Naive thymus-derived CD8-positive, alpha-beta T cell (primary cell): ENCODE measurements around the gene OR5M11. TPM values are rescaled to one million over a fixed set of nuclear protein-coding genes. Genes with fewer than 3 reads are reported as not detected.
"Not testable (repeated sequence)": the region's sequence is repeated elsewhere in the genome, so short reads cannot be mapped to it uniquely, and the experiment has no call there.

ENCODE experiments used
- ATAC-seq, 2 donors: fragments of 150-1000 bp; cut with Tn5 transposase in 1 of 2; sonication (Bioruptor Pico), chemical (Tn5 transposase) in 1 of 2; 1 replicate in 1 of 2; 2 replicates in 1 of 2; pipeline ENCODE4 v1.10.0; 2021; ENCODE audit warnings: mild to moderate bottlenecking in 2 of 2, moderate library complexity in 2 of 2
- POLR2A ChIA-PET: fragments of 350-600 bp; sonication (Branson Sonifier 250); formaldehyde crosslinking; loops from one replicate; lab custom pipeline; 2021; ENCODE audit warnings: antibody characterized with exemption; lab: Charles Lee
- DNase-seq, 10 donors: peaks; one replicate each; pipeline versions ENCODE4 v3.0.0 to v3.0.0-alpha.2; 2020 to 2022
- H3K27ac Mint-ChIP-seq, 10 donors: one replicate each; pipeline ENCODE4 v1.8.0; 2020 to 2022; ENCODE audit warnings: mild to moderate bottlenecking in 10 of 10, mixed read lengths in 10 of 10, moderate library complexity in 4 of 10, inconsistent platforms in 1 of 10
- H3K27me3 Mint-ChIP-seq, 5 donors: one replicate each; pipeline ENCODE4 v1.8.0; 2021 to 2022; ENCODE audit warnings: mixed read lengths in 5 of 5
- H3K36me3 Mint-ChIP-seq, 3 donors: one replicate each; pipeline ENCODE4 v1.8.0; 2020 to 2022; ENCODE audit warnings: mixed read lengths in 3 of 3, mild to moderate bottlenecking in 2 of 3, inconsistent platforms in 1 of 3
- H3K4me1 Mint-ChIP-seq, 4 donors: one replicate each; pipeline ENCODE4 v1.8.0; 2021 to 2022; ENCODE audit warnings: mixed read lengths in 4 of 4
- H3K4me3 Mint-ChIP-seq, 10 donors: one replicate each; pipeline ENCODE4 v1.8.0; 2020 to 2022; ENCODE audit warnings: mild to moderate bottlenecking in 10 of 10, mixed read lengths in 10 of 10, moderate library complexity in 6 of 10, inconsistent platforms in 1 of 10
- H3K9me3 Mint-ChIP-seq, 9 donors: one replicate each; pipeline ENCODE4 v1.8.0; 2020 to 2022; ENCODE audit warnings: mixed read lengths in 9 of 9, mild to moderate bottlenecking in 3 of 9, inconsistent platforms in 1 of 9, moderate library complexity in 1 of 9
- polyA plus RNA-seq, 3 donors: library from polyadenylated mRNA; unstranded; fragments of 300-500 nt; fragmentation: Illumina TruSeq; gene quantifications; one replicate each; pipeline ENCODE4 v1.2.3, GENCODE V29; 2021
- total RNA-seq, 8 experiments: library from RNA in 2 of 8; stranded (reverse) in 2 of 8; gene quantifications; one replicate each; pipeline ENCODE4 v1.2.3 and lab custom pipeline; 2021 to 2026

The OR5M11 gene
- not detected for total RNA-seq
- polyA plus RNA-seq, result not detected
- total RNA-seq (lab: John Stamatoyannopoulos, UW), result 0 reads per million in 6 experiments

- Mint-ChIP-seq H3K27me3 (no peaks in the 10 kb centered on the region), H3K27ac (no peak within 1 kb of the TSS), H3K36me3 (peaks cover 0 to 7% (median 0%) of the 10 kb centered on the region in 3 donors), H3K9me3 (peaks cover 2 to 35% (median 15%) of the 10 kb centered on the region in 9 donors), H3K4me1 (no peaks in the 10 kb centered on the region), H3K4me3 (no peak within 1 kb of the TSS)
- no peak for DNase-seq
- POLR2A ChIA-PET, result no interaction called here
- no peak for ATAC-seq
Observed at GRCh38 chr11:56543157-56543556, at the start of gene OR5M11. Gene OR5M11, minus strand, starts transcription at chr11:56543257. Its CDS starts 0 bp downstream, at chr11:56543257.

DNA sequence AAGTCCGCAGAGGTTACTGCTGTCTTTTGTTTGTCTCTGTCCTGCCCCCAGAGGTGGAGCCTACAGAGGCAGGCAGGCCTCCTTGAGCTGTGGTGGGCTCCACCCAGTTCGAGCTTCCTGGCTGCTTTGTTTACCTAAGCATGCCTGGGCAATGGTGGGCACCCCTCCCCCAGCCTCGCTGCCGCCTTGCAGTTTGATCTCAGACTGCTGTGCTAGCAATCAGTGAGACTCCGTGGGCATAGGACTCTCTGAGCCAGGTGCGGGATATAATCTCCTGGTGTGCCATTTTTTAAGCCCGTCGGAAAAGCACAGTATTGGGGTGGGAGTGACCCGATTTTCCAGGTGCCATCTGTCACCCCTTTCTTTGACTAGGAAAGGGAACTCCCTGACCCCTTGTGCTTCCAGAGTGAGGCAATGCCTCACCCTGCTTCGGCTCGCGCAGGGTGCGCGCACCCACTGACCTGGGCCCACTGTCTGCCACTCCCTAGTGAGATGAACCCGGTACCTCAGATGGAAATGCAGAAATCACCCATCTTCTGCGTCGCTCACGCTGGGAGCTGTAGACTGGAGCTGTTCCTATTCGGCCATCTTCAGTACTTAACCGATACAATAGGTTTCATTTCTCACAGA is 49.1 kb upstream of the OR5M11 start:
- H3K36me3 Mint-ChIP-seq, ATAC-seq, H3K4me3 Mint-ChIP-seq, H3K27me3 Mint-ChIP-seq, POLR2A ChIA-PET, H3K4me1 Mint-ChIP-seq, H3K27ac Mint-ChIP-seq: not testable (repeated sequence)
- peak in 1 of 10 donors; percentile 52 for DNase-seq
- peaks cover 0 to 16% (median 6%) of the 10 kb centered on the region in 9 donors for H3K9me3 Mint-ChIP-seq

GRCh38 chr11:56577621-56578020 is 34.6 kb upstream of the OR5M11 start, which contains the start of gene OR5M10:
Gene OR5M10, minus strand, starts transcription at chr11:56577721. Its CDS starts 0 bp downstream, at chr11:56577721.
- Mint-ChIP-seq H3K9me3 (peaks cover 0 to 18% (median 4%) of the 10 kb centered on the region in 9 donors), H3K4me1 (no peaks in the 10 kb centered on the region), H3K27ac (no peak within 1 kb of the TSS), H3K27me3 (no peaks in the 10 kb centered on the region), H3K36me3 (no peaks in the 10 kb centered on the region), H3K4me3 (no peak within 1 kb of the TSS)
- ATAC-seq (no peak), DNase-seq (no peak)
- POLR2A ChIA-PET, result no interaction called here

- ATAC-seq, result no peak
- POLR2A ChIA-PET, result no interaction called here
- H3K36me3 Mint-ChIP-seq, result peaks cover 0 to 4% (median 0%) of the 10 kb centered on the region in 3 donors
- DNase-seq, result no peak
- H3K27ac Mint-ChIP-seq, result no peak overlapping the region
- peaks cover 0 to 25% (median 13%) of the 10 kb centered on the region in 9 donors for H3K9me3 Mint-ChIP-seq
- H3K4me3 Mint-ChIP-seq, result no peak overlapping the region
- no peaks in the 10 kb centered on the region for H3K27me3 Mint-ChIP-seq
- no peaks in the 10 kb centered on the region for H3K4me1 Mint-ChIP-seq
Observed at GRCh38 chr11:56558574-56558973, 15.5 kb upstream of the OR5M11 start.

DNA sequence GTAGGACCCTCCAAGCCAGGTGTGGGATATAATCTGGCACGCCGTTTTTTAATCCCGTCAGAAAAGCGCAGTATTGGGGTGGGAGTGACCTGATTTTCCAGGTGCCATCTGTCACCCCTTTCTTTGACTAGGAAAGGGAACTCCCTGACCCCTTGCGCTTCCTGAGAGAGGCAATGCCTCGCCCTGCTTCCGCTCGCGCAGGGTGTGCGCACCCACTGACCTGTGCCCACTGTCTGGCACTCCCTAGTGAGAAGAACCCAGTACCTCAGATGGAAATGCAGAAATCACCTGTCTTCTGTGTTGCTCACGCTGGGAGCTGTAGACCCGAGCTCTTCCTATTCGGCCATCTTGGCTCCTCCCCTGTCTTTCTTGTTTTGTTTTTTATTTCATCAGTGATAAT is 11.6 kb upstream of the OR5M11 start:
- H3K4me3 Mint-ChIP-seq, DNase-seq, H3K4me1 Mint-ChIP-seq, H3K27ac Mint-ChIP-seq, ATAC-seq, H3K36me3 Mint-ChIP-seq, POLR2A ChIA-PET, H3K27me3 Mint-ChIP-seq: not testable (repeated sequence)
- H3K9me3 Mint-ChIP-seq, result peaks cover 0 to 14% (median 6%) of the 10 kb centered on the region in 9 donors

- no peaks in the 10 kb centered on the region for H3K27me3 Mint-ChIP-seq
- no peaks in the 10 kb centered on the region for H3K4me1 Mint-ChIP-seq
- ATAC-seq, result no peak
- POLR2A ChIA-PET, result no interaction called here
- H3K4me3 Mint-ChIP-seq, result no peak overlapping the region
- no peak overlapping the region for H3K27ac Mint-ChIP-seq
- no peak for DNase-seq
- H3K36me3 Mint-ChIP-seq, result peaks cover 0 to 7% (median 0%) of the 10 kb centered on the region in 3 donors
- H3K9me3 Mint-ChIP-seq, result peaks cover 2 to 29% (median 16%) of the 10 kb centered on the region in 9 donors
Observed at GRCh38 chr11:56545531-56545930, 2.5 kb upstream of the OR5M11 start.

DNA sequence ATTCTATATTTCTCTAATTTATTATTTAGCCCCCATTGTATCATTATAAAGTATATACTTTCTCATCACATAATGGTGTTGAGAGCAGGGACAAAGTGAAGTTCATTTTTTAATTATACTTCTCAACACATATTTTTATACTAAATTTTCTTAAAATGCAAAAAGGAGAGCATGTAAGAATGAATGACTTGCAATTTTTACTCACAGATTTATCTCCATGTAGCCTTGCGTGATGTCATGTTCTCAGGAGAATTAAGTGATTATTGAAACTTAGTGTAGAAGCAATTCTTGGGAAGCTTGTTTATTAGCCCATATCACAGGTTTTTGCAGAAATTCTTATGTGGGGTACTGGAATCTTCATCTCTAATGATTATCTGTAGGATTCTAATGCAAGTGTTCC is 682 bp upstream of the OR5M11 start:
- H3K9me3 Mint-ChIP-seq, result peaks cover 2 to 30% (median 16%) of the 10 kb centered on the region in 9 donors
- ATAC-seq (no peak), DNase-seq (no peak)
- no peaks in the 10 kb centered on the region for H3K4me1 Mint-ChIP-seq
- peaks cover 0 to 7% (median 0%) of the 10 kb centered on the region in 3 donors for H3K36me3 Mint-ChIP-seq
- no peak overlapping the region for H3K4me3 Mint-ChIP-seq
- no peak overlapping the region for H3K27ac Mint-ChIP-seq
- POLR2A ChIA-PET, result no interaction called here
- H3K27me3 Mint-ChIP-seq, result no peaks in the 10 kb centered on the region

DNA sequence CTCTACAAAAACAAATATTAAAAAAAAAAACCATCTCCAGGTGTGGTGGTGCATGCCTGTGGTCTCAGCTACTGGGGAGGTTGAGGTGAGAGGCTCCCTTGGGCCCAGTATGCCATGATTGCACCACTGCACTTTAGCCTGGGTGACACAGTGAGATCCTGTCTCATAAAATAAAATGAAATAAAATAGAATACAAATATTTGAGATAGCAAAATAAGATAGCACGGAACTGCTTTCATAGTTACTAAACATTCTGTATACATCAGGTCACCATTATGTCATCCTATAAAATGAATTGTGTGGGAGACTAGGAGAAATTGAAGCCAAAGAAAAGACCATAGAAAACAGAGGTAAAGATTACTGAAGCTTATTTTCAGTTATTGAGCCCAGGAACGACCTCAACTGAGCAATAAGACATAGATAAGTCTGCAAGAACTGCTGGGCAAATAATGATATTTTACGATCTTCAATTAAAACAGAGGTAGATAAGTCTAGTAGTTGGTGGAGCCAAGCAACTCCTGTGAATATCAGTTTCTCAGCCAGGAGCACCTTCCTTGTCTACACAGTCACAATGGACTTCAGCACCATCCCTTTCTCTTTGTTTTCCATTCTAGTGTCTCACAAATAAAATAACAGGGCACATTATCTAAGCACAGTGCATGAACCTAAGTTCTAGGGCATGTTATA is 9.9 kb downstream of the OR5M11 start:
- Mint-ChIP-seq H3K9me3 (peaks cover 0 to 21% (median 4%) of the 10 kb centered on the region in 9 donors), H3K4me1 (no peaks in the 10 kb centered on the region), H3K27ac (no peak overlapping the region), H3K27me3 (no peaks in the 10 kb centered on the region), H3K36me3 (peaks cover 0 to 6% (median 0%) of the 10 kb centered on the region in 3 donors), H3K4me3 (no peak overlapping the region)
- no peak for DNase-seq
- POLR2A ChIA-PET, result no interaction called here
- no peak for ATAC-seq

DNA sequence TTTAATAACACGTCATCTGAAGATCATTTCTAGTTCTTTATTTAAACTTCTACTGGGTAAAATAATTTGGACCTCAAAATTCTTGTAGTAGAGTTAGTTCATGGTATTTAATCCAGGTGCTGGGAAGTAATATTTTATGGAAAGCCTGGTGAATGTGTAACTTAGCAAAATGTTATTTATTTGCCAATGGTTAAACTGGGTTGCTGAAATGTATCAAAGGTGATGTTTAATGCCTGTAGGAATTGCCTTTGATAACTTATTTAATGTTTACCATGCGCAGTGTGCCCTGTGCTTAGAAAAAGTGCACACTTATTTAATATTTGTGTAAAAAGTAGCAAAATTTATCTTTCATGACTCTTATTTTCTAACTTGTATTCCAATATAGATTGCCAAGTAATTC is 11.2 kb downstream of the OR5M11 start:
- H3K4me1 Mint-ChIP-seq, result no peaks in the 10 kb centered on the region
- no peaks in the 10 kb centered on the region for H3K27me3 Mint-ChIP-seq
- no peak for DNase-seq
- ATAC-seq, result no peak
- no peak overlapping the region for H3K4me3 Mint-ChIP-seq
- H3K9me3 Mint-ChIP-seq, result peaks cover 0 to 21% (median 4%) of the 10 kb centered on the region in 9 donors
- POLR2A ChIA-PET, result no interaction called here
- no peak overlapping the region for H3K27ac Mint-ChIP-seq
- H3K36me3 Mint-ChIP-seq, result peaks cover 0 to 6% (median 0%) of the 10 kb centered on the region in 3 donors

DNA sequence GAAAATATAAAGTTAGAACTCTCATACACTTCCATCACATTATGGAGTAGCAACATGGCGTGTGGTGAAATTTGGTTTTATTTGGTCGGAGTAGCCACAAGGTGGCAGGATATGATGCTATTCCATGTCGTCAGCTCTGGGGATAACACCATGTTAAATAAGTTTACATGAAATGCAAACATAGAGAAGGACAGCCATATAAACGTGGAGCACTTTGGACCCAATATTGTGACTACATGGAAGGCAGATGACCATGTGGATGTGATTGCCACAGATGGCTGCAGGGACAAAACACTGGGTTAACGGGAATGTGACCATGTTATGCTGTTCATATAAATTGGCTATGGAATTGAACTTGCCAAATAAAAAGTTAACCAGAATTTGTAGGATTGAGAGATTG is 21.0 kb downstream of the OR5M11 start:
- H3K36me3 Mint-ChIP-seq, result no peaks in the 10 kb centered on the region
- no peaks in the 10 kb centered on the region for H3K27me3 Mint-ChIP-seq
- H3K4me1 Mint-ChIP-seq, result no peaks in the 10 kb centered on the region
- peaks cover 0 to 21% (median 5%) of the 10 kb centered on the region in 9 donors for H3K9me3 Mint-ChIP-seq
- DNase-seq, result no peak
- no peak for ATAC-seq
- POLR2A ChIA-PET, result no interaction called here
- no peak overlapping the region for H3K27ac Mint-ChIP-seq
- H3K4me3 Mint-ChIP-seq, result no peak overlapping the region

DNA sequence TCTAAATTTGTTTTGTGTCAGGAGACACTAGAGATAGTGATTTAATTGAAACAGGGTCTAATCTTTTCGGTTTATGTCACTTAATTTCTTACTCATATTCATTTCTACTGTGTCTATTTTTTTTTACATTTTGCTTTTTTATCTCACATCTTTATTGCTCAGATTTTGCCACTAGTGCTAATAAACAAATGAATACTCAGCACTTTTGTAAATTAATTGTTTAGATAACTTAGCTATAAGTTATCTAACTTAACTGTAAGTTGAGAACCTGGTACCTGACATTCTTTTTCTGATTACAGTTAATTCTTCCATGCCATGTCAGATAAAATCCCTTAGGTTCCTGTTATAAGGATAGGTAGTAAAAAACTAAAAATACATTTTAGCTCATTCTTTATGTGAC is 29.8 kb downstream of the OR5M11 start:
- no peaks in the 10 kb centered on the region for H3K36me3 Mint-ChIP-seq
- no peak overlapping the region for H3K4me3 Mint-ChIP-seq
- no peak for DNase-seq
- POLR2A ChIA-PET, result no interaction called here
- no peaks in the 10 kb centered on the region for H3K27me3 Mint-ChIP-seq
- no peak overlapping the region for H3K27ac Mint-ChIP-seq
- no peaks in the 10 kb centered on the region for H3K4me1 Mint-ChIP-seq
- peaks cover 0 to 26% (median 5%) of the 10 kb centered on the region in 9 donors for H3K9me3 Mint-ChIP-seq
- ATAC-seq, result no peak

DNA sequence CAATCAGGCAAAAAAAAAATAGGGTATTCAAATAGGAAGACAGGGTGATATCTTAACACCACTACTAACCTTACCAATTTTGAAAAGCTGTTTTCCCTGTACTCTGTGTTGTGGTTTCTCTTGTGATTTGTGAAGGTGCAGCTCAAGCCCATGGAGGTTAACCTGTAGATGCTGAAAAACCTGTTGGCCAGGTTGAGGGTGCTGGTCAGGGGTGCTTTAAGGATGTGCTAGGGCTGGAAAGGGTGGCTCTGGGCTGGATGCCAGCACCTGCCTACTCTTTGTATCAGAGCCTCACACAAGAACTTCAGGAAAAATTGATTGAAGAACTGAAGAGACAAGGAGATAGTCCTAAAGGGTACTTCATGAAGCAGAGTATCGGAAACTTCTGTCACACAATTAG is 33.6 kb downstream of the OR5M11 start:
- POLR2A ChIA-PET, result no interaction called here
- Mint-ChIP-seq H3K36me3 (no peaks in the 10 kb centered on the region), H3K27me3 (no peaks in the 10 kb centered on the region), H3K4me1 (no peaks in the 10 kb centered on the region), H3K27ac (no peak overlapping the region), H3K9me3 (peaks cover 0 to 40% (median 7%) of the 10 kb centered on the region in 9 donors), H3K4me3 (no peak overlapping the region)
- DNase-seq (no peak), ATAC-seq (no peak)

DNA sequence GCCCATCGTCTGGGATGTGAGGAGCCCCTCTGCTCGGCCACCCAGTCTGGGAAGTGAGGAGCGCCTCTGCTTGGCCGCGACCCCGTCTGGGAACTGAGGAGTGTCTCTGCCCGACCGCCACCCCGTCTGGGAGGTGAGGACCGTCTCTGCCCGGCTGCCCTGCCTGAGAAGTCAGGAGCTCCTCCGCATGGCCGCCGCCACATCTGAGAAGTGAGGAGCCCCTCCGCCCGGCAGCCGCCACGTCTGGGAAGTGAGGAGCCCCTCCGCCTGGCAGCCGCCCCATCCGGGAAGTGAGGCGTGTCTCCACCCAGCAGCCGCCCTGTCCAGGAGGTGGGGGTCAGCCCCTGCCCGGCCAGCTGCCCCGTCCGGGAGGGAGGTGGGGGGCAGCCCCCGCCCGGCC is 46.0 kb downstream of the OR5M11 start:
- Mint-ChIP-seq H3K27ac (no peak overlapping the region), H3K27me3 (no peaks in the 10 kb centered on the region), H3K4me1 (no peaks in the 10 kb centered on the region), H3K4me3 (no peak overlapping the region), H3K9me3 (peaks cover 0 to 32% (median 11%) of the 10 kb centered on the region in 9 donors), H3K36me3 (peaks cover 0 to 5% (median 0%) of the 10 kb centered on the region in 3 donors)
- DNase-seq (no peak), ATAC-seq (no peak)
- POLR2A ChIA-PET, result no interaction called here
